Right cardiac atrium (tissue), 5 donors: ENCODE results near the gene NMNAT2. TPM values are rescaled to one million over a fixed set of nuclear protein-coding genes. Genes with fewer than 3 reads are reported as not detected.

Experiments
- ATAC-seq, 2 donors: fragments of 200-7000 bp; cut with Tn5 transposase; one replicate each; pipeline versions ENCODE4 v1.8.0 to v1.9.1; 2020; ENCODE audit warnings: moderate library complexity in 2 of 2, mild to moderate bottlenecking in 1 of 2
- DNase-seq, 3 donors: peaks; one replicate each; pipeline ENCODE4 v3.0.0-alpha.2; 2020
- H3K27ac ChIP-seq: one replicate; pipeline ENCODE4 v1.5.1; 2013; ENCODE audit warnings: mild to moderate bottlenecking, low read length, control low read depth, moderate library complexity
- H3K27me3 ChIP-seq: one replicate; pipeline ENCODE4 v1.6.1; 2013; ENCODE audit not compliant: control insufficient read depth, insufficient read depth
- H3K4me1 ChIP-seq: one replicate; pipeline ENCODE4 v1.6.1; 2013; ENCODE audit warnings: low read length; ENCODE audit not compliant: control insufficient read depth, insufficient read depth
- H3K4me3 ChIP-seq: one replicate; pipeline ENCODE4 v1.5.1; 2013; ENCODE audit warnings: low read length, control low read depth
- H3K9me3 ChIP-seq: one replicate; pipeline ENCODE4 v1.6.1; 2013; ENCODE audit warnings: low read length; ENCODE audit not compliant: control insufficient read depth
- WGBS: extraction: QIAGEN DNeasy Blood & Tissue Kit; methylation state at CpG from one replicate; pipeline ENCODE4 v1.1.7; 2013; 5-methylcytosine and 5-hydroxymethylcytosine counted together
- intact Hi-C, 4 donors: fragments of 100-400 bp; cut with DNase I; formaldehyde crosslinking; loops; one replicate each; pipeline versions ENCODE4 v1.11.0 to v1.14.0; 2022 to 2023
- polyA plus RNA-seq: library from polyadenylated mRNA; stranded (reverse); fragments of 200-250 nt; gene quantifications from one replicate; pipeline ENCODE4 v1.2.3, GENCODE V29; 2013
- total RNA-seq, 4 donors: library from RNA; stranded (reverse); fragmentation: NEBNext Ultra II Directional; extraction: Animal tissue kit (Norgen Biotek cat#: 25700); gene quantifications; one replicate each; pipeline ENCODE4 v1.2.1, GENCODE V29; 2021
- donor health status: healthy with polysubstance abuse.
- donor health status: DM: no; HTN: yes; CAD: no.
- donor health status: DM: no; HTN: no; CAD: no.
- donor health status: DM: no; HTN: yes; CAD: no; lungs with severe emphysema.
- donor health status: DM: yes; HTN: yes; CAD: no.

The NMNAT2 gene
- total and polyA plus RNA-seq, 5 donors, result 14.1 to 80.6 (median 39.7) TPM

DNA sequence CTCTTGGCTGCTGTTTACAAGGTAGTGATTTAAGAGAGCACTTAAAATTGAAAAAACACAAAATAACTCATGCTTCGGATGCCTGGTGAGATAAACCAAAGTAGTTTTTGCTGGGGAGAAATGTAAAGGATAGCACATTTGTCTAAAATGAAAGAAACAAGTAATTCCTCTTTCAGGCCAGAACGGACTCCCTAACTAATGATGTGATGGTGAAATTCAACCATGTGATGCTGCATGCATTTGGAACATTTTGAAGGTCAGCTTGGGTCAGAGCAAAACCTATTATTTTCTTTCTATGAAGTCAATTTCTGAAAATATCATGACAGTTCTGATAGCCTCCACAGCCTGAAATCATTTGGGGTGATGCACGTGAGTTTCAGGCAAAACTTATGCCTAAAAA, 27.6 kb downstream of the NMNAT2 start:
- Histone ChIP-seq H3K27ac (peak overlapping the region; percentile 36), H3K27me3 (no peaks in the 10 kb centered on the region), H3K4me3 (no peak overlapping the region), H3K4me1 (no peaks in the 10 kb centered on the region), H3K9me3 (no peaks in the 10 kb centered on the region)
- intact Hi-C loops, result no loop called here
- no peak for ATAC-seq
- no peak for DNase-seq
- WGBS, result 58% methylated on average over 3 of the region's 3 CpGs

DNA sequence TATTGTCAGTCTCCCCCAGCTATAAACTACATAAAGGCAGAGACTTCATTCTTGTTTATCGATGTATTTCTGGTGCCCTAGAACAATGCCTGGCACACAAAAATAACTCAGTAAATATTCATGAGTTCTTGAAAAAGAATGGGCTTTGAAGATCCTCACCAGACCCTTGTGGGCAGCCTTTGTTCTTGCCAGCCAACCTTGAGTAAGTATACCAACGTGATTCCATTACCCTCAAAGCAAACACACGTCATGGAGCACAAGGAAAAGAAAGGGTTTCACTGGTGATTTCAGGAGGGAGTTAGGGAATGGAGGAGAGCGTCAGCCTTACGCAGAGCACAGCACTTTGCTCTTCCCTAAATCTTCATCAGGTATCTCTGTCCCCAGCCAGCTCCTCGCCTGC, 29.4 kb downstream of the NMNAT2 start:
- no peak overlapping the region for H3K27ac ChIP-seq
- H3K9me3 ChIP-seq, result no peaks in the 10 kb centered on the region
- no peaks in the 10 kb centered on the region for H3K27me3 ChIP-seq
- ATAC-seq (no peak), DNase-seq (no peak)
- intact Hi-C loops, result no loop called here
- WGBS, result 55% methylated on average over 6 of the region's 6 CpGs
- H3K4me1 ChIP-seq, result no peaks in the 10 kb centered on the region
- H3K4me3 ChIP-seq, result no peak overlapping the region

DNA sequence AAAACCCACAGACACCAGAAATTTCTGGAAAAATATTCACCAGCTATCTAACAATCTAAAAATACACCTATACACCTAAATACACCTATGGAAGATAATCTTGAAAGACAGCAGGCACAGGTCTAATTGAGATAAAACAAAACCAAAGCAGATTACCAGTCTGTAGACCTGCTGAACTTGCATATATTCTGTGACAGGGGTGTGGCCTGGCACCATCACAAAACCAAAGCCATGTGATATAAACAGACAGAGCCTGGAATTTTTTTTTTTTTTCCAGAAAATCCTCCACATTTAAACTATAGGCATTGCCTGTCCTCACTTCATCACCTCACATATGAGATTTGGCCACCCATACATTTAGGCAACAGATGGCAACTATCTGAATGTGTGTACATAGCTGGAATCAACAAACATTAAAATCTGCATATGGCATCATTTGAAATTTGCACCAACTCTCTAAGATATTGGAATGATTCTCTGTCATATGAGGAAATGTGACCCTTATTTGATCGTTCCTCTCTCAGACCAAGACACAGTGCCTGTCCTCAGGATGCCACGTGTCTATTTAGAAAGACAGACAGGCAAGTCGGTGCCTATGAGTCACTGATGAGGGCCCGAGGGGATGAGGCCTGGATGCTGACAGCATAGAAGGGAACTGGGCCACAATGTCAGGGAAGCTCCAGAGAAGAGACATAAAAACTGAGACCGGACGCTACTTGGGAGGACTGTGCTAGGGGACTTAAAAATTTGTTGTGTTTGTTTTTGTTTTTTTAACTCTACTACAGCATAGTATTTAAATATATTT, 32.6 kb downstream of the NMNAT2 start:
- no peak overlapping the region for H3K27ac ChIP-seq
- H3K27me3 ChIP-seq, result no peaks in the 10 kb centered on the region
- intact Hi-C loops, result no loop called here
- 69% methylated on average over 6 of the region's 6 CpGs for WGBS
- H3K4me3 ChIP-seq, result no peak overlapping the region
- ATAC-seq (no peak), DNase-seq (no peak)
- H3K4me1 ChIP-seq, result no peaks in the 10 kb centered on the region
- H3K9me3 ChIP-seq, result no peaks in the 10 kb centered on the region

DNA sequence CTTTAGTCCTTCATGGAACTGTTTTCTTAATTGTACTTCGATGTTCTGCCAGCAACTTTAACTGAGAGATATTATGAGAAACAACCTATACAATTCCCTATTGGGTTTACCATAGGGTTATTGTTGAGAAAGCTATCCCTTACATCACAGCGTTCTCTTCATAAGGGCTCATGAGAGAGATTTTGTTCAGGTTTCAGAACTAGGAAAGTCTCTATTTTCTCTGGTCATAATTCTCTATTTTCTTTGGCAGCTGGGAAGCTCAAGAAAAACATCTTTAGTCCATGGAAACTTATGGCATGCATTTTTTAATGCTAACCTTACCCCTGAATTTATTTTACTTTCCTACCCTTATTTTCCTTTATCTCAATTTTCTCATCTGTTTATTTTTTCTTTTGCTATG, 38.2 kb downstream of the NMNAT2 start:
- Histone ChIP-seq H3K27ac (no peak overlapping the region), H3K4me3 (no peak overlapping the region), H3K9me3 (no peaks in the 10 kb centered on the region), H3K27me3 (no peaks in the 10 kb centered on the region), H3K4me1 (no peaks in the 10 kb centered on the region)
- intact Hi-C loops, result no loop called here
- no peak for ATAC-seq
- DNase-seq, result no peak
- 74% methylated on average over 2 of the region's 2 CpGs for WGBS

DNA sequence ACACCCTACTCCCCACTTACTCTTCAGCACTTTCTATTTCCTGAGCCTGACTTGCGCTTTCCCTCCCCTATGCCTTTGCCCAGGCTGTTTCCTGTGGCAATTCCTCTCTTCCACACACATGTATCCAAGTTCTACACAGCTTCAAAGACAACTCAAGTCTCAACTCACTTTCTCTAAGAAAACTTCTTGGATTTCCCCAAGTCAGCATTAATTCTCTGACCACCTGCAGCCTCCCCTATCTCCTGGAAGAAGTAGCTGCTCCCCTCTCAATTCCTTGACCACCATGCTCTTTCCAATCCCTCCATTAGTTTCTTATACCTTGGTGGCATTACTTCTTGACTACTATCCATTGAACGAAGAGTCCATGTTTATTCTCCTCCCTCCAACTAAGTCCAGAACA, 42.8 kb downstream of the NMNAT2 start:
- no peaks in the 10 kb centered on the region for H3K4me1 ChIP-seq
- no peak for DNase-seq
- no peak overlapping the region for H3K27ac ChIP-seq
- no peak for ATAC-seq
- intact Hi-C loops, result no loop called here
- no peaks in the 10 kb centered on the region for H3K27me3 ChIP-seq
- H3K4me3 ChIP-seq, result no peak overlapping the region
- 99% methylated on average over 2 of the region's 2 CpGs for WGBS
- H3K9me3 ChIP-seq, result no peaks in the 10 kb centered on the region

DNA sequence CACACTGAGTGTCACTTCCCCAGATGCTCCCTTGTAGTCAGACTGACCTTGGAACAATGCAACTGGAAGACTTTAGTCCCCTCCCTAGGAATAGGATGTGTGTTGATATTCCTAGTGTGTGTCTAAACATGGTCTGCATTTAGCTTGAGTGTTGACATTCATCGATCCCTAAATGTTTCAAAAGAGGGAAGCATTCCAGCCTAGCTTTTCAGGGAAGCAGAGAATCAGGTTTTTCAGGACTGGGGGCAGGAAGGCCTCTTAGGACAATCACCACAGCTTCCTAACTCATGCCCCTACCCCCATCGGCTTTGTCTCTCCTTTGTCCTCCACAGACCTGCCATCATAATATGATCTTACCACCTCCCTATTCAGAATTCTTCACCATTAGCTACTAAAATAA, 43.4 kb downstream of the NMNAT2 start:
- no peaks in the 10 kb centered on the region for H3K9me3 ChIP-seq
- no peak overlapping the region for H3K27ac ChIP-seq
- ATAC-seq (no peak), DNase-seq (no peak)
- WGBS, result 90% methylated on average over 2 of the region's 2 CpGs
- no peak overlapping the region for H3K4me3 ChIP-seq
- intact Hi-C loops, result no loop called here
- H3K27me3 ChIP-seq, result no peaks in the 10 kb centered on the region
- no peaks in the 10 kb centered on the region for H3K4me1 ChIP-seq

DNA sequence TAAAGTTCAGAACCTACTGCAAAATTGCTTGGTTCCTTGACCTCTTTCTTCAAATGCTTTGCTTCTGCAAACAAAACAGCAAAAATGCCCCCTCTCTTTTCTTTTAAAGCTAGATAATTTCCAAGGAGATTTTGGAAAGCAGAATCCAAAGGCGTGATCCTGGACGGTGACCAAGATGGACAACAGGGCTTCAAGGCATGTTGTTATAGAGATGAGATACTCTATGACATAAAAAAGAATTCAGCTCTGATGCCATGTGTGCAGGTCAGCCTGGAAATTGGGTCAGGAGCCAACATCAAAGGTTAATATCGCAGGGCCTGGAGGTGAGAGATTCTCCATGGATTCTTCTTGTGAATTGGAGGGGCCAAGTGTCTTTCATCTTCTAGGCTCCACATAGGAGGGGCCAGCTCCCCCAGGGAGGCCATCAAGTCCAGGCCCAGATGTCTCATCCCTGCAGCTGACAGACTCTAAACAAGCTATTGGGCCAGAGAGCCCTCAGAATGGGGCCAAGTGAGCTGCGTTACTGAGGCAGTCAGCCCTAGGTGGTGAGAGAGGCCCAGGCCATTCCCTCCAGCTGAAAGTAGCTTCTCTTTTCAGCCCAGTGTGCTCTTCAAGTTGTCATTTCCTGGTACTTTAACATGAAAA, 45.5 kb downstream of the NMNAT2 start:
- DNase-seq (no peak), ATAC-seq (no peak)
- no peaks in the 10 kb centered on the region for H3K9me3 ChIP-seq
- no peaks in the 10 kb centered on the region for H3K4me1 ChIP-seq
- intact Hi-C loops, result no loop called here
- H3K4me3 ChIP-seq, result no peak overlapping the region
- H3K27me3 ChIP-seq, result no peaks in the 10 kb centered on the region
- 46% methylated on average over 4 of the region's 4 CpGs for WGBS
- no peak overlapping the region for H3K27ac ChIP-seq

DNA sequence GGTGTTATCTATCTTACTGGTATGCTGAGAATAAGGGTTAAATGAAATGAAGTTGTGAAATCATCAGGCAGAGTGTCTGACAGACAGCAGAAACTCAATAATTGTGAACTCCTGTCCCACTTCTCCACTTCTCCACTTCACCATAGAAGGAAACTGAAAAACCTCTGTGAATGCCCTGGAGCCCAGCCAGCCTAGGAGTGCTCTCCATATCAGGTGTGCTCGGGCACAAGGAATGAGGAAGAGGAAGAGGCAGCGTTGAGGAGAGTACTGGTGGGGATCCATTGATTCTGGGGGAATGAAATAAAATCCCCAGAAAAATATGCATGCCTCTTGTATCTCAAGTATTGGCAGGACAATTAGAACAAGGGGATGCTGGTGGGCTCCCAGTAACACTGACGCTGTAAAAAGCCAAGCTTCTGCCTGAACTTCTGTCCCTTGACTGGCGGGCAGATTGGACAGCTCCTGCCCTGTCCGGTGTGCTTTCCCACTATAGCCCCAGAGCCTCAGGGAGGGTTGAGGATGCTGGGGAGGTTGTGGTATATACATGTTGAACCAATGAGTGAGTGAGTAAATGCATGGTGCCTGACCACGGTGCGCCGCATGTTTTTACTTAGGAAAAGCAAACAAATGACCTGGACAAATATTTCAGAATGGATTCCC, 47.7 kb downstream of the NMNAT2 start:
- H3K4me3 ChIP-seq, result no peak overlapping the region
- no peaks in the 10 kb centered on the region for H3K9me3 ChIP-seq
- 57% methylated on average over 8 of the region's 8 CpGs for WGBS
- ATAC-seq, result no peak
- H3K27me3 ChIP-seq, result no peaks in the 10 kb centered on the region
- no peak for DNase-seq
- intact Hi-C loops, result no loop called here
- no peak overlapping the region for H3K27ac ChIP-seq
- H3K4me1 ChIP-seq, result no peaks in the 10 kb centered on the region

DNA sequence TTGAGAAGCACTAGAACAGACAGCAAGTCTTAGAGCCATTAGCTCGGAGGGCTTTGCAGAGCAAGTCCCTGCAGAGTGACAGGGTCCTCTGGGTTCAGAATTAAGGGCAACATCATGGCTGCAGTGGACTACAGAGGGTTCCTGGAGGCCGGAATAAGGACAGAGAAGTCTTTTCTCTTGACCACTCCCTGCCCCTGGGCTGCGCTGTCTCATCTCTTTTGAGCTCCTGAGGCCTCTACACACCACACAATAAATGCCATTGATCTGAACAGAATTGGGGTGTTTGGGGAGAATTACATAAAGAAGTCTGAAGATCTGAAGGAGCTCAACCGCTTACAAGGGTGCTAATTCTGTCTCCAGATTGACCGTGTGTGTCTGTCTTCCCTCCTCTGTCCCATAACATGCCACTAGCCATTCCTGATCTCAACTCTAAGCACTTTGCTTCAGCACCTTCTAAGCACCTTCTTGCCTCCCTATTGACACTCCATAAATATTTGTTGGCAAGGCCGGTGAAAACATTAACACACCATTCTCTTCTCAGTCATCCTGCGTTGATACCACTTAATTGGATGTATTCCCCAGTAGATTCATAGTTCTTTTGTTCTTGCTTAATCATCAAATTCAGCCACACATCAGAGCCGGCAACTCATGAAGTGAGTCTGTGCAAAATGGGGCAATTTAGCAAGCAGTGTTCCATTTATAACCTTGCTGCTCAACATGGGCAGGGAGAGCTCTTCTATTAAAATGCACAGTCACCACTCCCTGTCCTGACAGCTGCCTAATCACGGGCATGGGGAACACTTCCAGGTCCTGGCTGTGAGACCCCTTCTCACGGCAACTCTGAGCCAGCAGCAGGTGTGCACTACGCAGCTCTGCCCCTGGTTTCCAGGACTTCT, 49.7 kb downstream of the NMNAT2 start:
- 68% methylated on average over 11 of the region's 11 CpGs for WGBS
- H3K4me1 ChIP-seq, result no peaks in the 10 kb centered on the region
- ATAC-seq (peak; percentile 61 to 79), DNase-seq (no peak)
- H3K4me3 ChIP-seq, result no peak overlapping the region
- no peaks in the 10 kb centered on the region for H3K9me3 ChIP-seq
- no peaks in the 10 kb centered on the region for H3K27me3 ChIP-seq
- intact Hi-C loops, result no loop called here
- peak overlapping the region; percentile 88 for H3K27ac ChIP-seq

DNA sequence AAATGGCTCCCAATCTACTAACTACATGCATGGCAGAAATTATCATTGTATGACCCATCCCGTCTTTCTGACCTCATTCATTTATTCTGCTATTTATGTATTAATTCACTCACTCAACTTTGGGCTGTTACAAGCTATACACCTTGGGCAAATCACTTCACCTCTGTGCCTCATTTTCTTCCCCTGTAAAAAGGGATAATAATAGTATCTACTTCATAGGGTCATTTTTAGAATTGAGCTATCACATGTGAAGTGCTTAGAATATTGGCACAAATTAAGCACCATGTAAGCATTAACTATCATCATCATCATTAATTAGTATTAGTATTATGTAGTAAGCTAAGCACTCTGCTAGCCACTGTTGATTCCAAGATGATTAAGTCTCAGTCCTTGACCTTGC, 52.1 kb downstream of the NMNAT2 start:
- intact Hi-C loops, result no loop called here
- DNase-seq (no peak), ATAC-seq (no peak)
- no peaks in the 10 kb centered on the region for H3K27me3 ChIP-seq
- no peak overlapping the region for H3K4me3 ChIP-seq
- no peaks in the 10 kb centered on the region for H3K9me3 ChIP-seq
- 71% methylated on average over 1 of the region's 1 CpG for WGBS
- no peak overlapping the region for H3K27ac ChIP-seq
- no peaks in the 10 kb centered on the region for H3K4me1 ChIP-seq
